Liver (tissue), 9 donors: ENCODE data around the gene DDX39B. TPM values are rescaled to one million over a fixed set of nuclear protein-coding genes. Genes with fewer than 3 reads are reported as not detected.
A peak's percentile ranks its signal among the peaks of the same experiment; 100 is the strongest.
"Not testable (repeated sequence)": the region's sequence is repeated elsewhere in the genome, so short reads cannot be mapped to it uniquely, and the experiment has no call there.

Experiments
- DNase-seq: peaks from one replicate; pipeline ENCODE4 v3.0.0-alpha.2; 2017; ENCODE audit warnings: low spot score
- H3K27ac ChIP-seq, 2 donors: one replicate each; pipeline ENCODE4 v1.7.0; 2013; ENCODE audit warnings: inconsistent platforms in 2 of 2, low read length in 2 of 2, control low read depth in 1 of 2, low read depth in 1 of 2, mild to moderate bottlenecking in 1 of 2
- H3K27me3 ChIP-seq, 4 donors: one replicate each; pipeline versions ENCODE4 v1.6.1 to v1.7.0; 2013; ENCODE audit warnings: low read length in 3 of 4, inconsistent platforms in 1 of 4, mild to moderate bottlenecking in 1 of 4, moderate library complexity in 1 of 4; ENCODE audit not compliant: control insufficient read depth in 4 of 4, insufficient read depth in 4 of 4
- H3K36me3 ChIP-seq, 4 donors: one replicate each; pipeline versions ENCODE4 v1.6.1 to v1.7.0; 2013; ENCODE audit warnings: low read length in 3 of 4, mild to moderate bottlenecking in 3 of 4, low read depth in 1 of 4, moderate library complexity in 1 of 4; ENCODE audit not compliant: control insufficient read depth in 4 of 4, insufficient read depth in 3 of 4
- H3K4me1 ChIP-seq, 4 donors: one replicate each; pipeline versions ENCODE4 v1.6.1 to v1.7.0; 2013; ENCODE audit warnings: low read length in 3 of 4, mild to moderate bottlenecking in 3 of 4, moderate library complexity in 1 of 4; ENCODE audit not compliant: control insufficient read depth in 4 of 4, insufficient read depth in 4 of 4
- H3K4me3 ChIP-seq, 3 donors: one replicate each; pipeline versions ENCODE4 v1.6.1 to v1.7.0; 2013; ENCODE audit warnings: low read length in 3 of 3, control low read depth in 1 of 3, low read depth in 1 of 3, mild to moderate bottlenecking in 1 of 3
- H3K9ac ChIP-seq, 2 donors: one replicate each; pipeline ENCODE4 v1.7.0; 2013; ENCODE audit warnings: low read length in 2 of 2, mild to moderate bottlenecking in 2 of 2, moderate library complexity in 2 of 2, control low read depth in 1 of 2, low read depth in 1 of 2
- H3K9me3 ChIP-seq, 4 donors: one replicate each; pipeline versions ENCODE4 v1.6.1 to v1.7.0; 2013; ENCODE audit warnings: low read length in 3 of 4; ENCODE audit not compliant: control insufficient read depth in 4 of 4
- ATF3 ChIP-seq: IDR thresholded peaks from 2 replicates; pipeline ENCODE4 v1.6.1; 2016; ENCODE audit warnings: antibody characterized with exemption
- EGR1 ChIP-seq, 2 donors: IDR thresholded peaks; 2 replicates each; pipeline ENCODE4 v1.6.1; 2016 to 2018; ENCODE audit warnings: antibody characterized with exemption in 2 of 2, low read depth in 2 of 2
- FOXA1 ChIP-seq: IDR thresholded peaks from 2 replicates; pipeline ENCODE4 v1.6.1; 2016; ENCODE audit warnings: antibody characterized with exemption
- FOXA2 ChIP-seq: IDR thresholded peaks from 2 replicates; pipeline ENCODE4 v1.6.1; 2016; ENCODE audit warnings: antibody characterized with exemption
- GABPA ChIP-seq, 2 donors: IDR thresholded peaks in 1 of 2; conservative IDR thresholded peaks in 1 of 2; 2 replicates each; pipeline ENCODE4 v1.6.1; 2016; ENCODE audit warnings: antibody characterized with exemption in 2 of 2, mild to moderate bottlenecking in 1 of 2, moderate library complexity in 1 of 2
- HNF4A ChIP-seq, 2 donors: conservative IDR thresholded peaks; 2 replicates each; pipeline ENCODE4 v1.6.1; 2016; ENCODE audit warnings: antibody characterized with exemption in 2 of 2, mild to moderate bottlenecking in 2 of 2
- HNF4G ChIP-seq: IDR thresholded peaks from 2 replicates; pipeline ENCODE4 v1.6.1; 2016; ENCODE audit warnings: antibody characterized with exemption
- JUND ChIP-seq, 2 donors: IDR thresholded peaks; 2 replicates each; pipeline ENCODE4 v1.6.1; 2016; ENCODE audit warnings: antibody characterized with exemption in 2 of 2
- NR2F2 ChIP-seq: IDR thresholded peaks from 2 replicates; pipeline ENCODE4 v1.6.1; 2016; ENCODE audit warnings: antibody characterized with exemption
- RAD21 ChIP-seq, 2 donors: IDR thresholded peaks; 2 replicates each; pipeline ENCODE4 v1.6.1; 2016; ENCODE audit warnings: antibody characterized with exemption in 2 of 2, mild to moderate bottlenecking in 2 of 2
- REST ChIP-seq: IDR thresholded peaks from 2 replicates; pipeline ENCODE4 v1.6.1; 2016; ENCODE audit warnings: antibody characterized with exemption, mild to moderate bottlenecking
- RXRA ChIP-seq, 2 donors: IDR thresholded peaks; 2 replicates each; pipeline ENCODE4 v1.6.1; 2017 to 2018; ENCODE audit warnings: antibody characterized with exemption in 2 of 2, mild to moderate bottlenecking in 1 of 2
- SP1 ChIP-seq: IDR thresholded peaks from 2 replicates; pipeline ENCODE4 v1.6.1; 2018; ENCODE audit warnings: antibody characterized with exemption, mild to moderate bottlenecking
- TAF1 ChIP-seq: conservative IDR thresholded peaks from 2 replicates; pipeline ENCODE4 v1.6.1; 2016; ENCODE audit warnings: antibody characterized with exemption, mild to moderate bottlenecking
- YY1 ChIP-seq: IDR thresholded peaks from 2 replicates; pipeline ENCODE4 v1.6.1; 2016; ENCODE audit warnings: antibody characterized with exemption, mild to moderate bottlenecking
- ZBTB33 ChIP-seq: IDR thresholded peaks from 2 replicates; pipeline ENCODE4 v1.6.1; 2016; ENCODE audit warnings: antibody characterized with exemption
- WGBS: extraction: QIAGEN DNeasy Blood & Tissue Kit; methylation state at CpG from one replicate; pipeline ENCODE4 v1.1.7; 2013; 5-methylcytosine and 5-hydroxymethylcytosine counted together
- polyA plus RNA-seq, 2 donors: library from polyadenylated mRNA; stranded (reverse) in 1 of 2; unstranded in 1 of 2; fragments of 200-250 nt in 1 of 2; fragments of >200 nt in 1 of 2; fragmentation: Nextera tagmentation in 1 of 2; extraction: Ambion mirVana in 1 of 2; gene quantifications; one replicate each; pipeline versions ENCODE4 v1.2.1 to v1.2.3, GENCODE V29; 2013 to 2015
- total RNA-seq, 2 donors: library from RNA; depleted of rRNA; stranded (reverse); fragments of >200 nt; gene quantifications; one replicate each; pipeline ENCODE4 v1.2.3, GENCODE V29; 2014
- TF ChIP-seq, protein P1 (sequence below): IDR thresholded peaks from 2 replicates; pipeline ENCODE4 v1.6.1; 2016; ENCODE audit warnings: antibody characterized with exemption
- TF ChIP-seq, protein P2 (sequence below): fragments of 150-350 bp; IDR thresholded peaks from 2 replicates; pipeline ENCODE4 v1.5.1; 2017; ENCODE audit warnings: improper control_type of control experiment, low read depth, low read length; ENCODE audit not compliant: missing input control
- donor health status: healthy.
- donor health status: healthy.
- donor health status: healthy.
- donor health status: healthy.
- donor health status: healthy.

Gene DDX39B
- total and polyA plus RNA-seq, 4 donors = 75.0 to 254 (median 135) TPM

GRCh38 chr6:31497531-31498476 lies 44.0 kb downstream of the DDX39B start, which contains the start of gene MICB:
TSS of gene MICB (plus strand) at chr6:31498145. CDS start at chr6:31498194, 49 bp downstream.
- peak within 1 kb of the TSS; percentile 42 to 63 for H3K27ac ChIP-seq
- H3K9me3 ChIP-seq = no peaks in the 10 kb centered on the region
- no peak within 1 kb of the TSS for H3K9ac ChIP-seq
- DNase-seq = peak; percentile 71
- no peak for TF ChIP-seq FOXA1
- TF ChIP-seq YY1 = no peak
- TF ChIP-seq SP1 = peak; percentile 13
- TF ChIP-seq, protein P1, sequence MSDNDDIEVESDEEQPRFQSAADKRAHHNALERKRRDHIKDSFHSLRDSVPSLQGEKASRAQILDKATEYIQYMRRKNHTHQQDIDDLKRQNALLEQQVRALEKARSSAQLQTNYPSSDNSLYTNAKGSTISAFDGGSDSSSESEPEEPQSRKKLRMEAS = peak; percentile 14
- no peaks in the 10 kb centered on the region for H3K27me3 ChIP-seq
- H3K4me3 ChIP-seq = peak within 1 kb of the TSS; percentile 51 to 62 (median 53)
- WGBS = 3% methylated on average over 64 of the region's 64 CpGs
- peaks cover 4 to 21% (median 7%) of the 10 kb centered on the region in 4 donors for H3K4me1 ChIP-seq
- H3K36me3 ChIP-seq = no peaks in the 10 kb centered on the region

DNA sequence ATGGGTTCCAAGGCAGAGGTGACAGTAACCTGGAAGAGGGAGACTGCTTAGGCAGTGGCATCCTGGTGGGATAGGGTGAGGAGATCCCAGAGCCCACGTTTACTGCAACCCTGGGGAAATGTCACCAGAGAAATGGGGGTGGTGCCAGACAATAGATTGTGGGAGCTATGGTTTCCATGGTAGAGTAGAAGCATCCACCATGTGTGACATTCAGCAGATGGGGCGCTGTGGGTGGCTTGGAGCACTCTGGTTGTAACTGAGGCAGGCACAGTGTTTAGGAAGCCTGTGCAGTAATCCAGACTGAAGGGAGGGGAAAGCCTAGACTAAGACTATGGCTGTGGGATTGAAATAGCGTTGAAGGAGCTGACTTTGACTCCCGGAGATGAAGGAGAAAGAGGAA lies 45.0 kb downstream of the DDX39B start:
- H3K9me3 ChIP-seq, H3K27me3 ChIP-seq, H3K9ac ChIP-seq, H3K36me3 ChIP-seq, H3K4me3 ChIP-seq, DNase-seq, H3K27ac ChIP-seq: not testable (repeated sequence)
- 54% methylated on average over 4 of the region's 4 CpGs for WGBS
- peaks cover 4 to 21% (median 7%) of the 10 kb centered on the region in 4 donors for H3K4me1 ChIP-seq

DNA sequence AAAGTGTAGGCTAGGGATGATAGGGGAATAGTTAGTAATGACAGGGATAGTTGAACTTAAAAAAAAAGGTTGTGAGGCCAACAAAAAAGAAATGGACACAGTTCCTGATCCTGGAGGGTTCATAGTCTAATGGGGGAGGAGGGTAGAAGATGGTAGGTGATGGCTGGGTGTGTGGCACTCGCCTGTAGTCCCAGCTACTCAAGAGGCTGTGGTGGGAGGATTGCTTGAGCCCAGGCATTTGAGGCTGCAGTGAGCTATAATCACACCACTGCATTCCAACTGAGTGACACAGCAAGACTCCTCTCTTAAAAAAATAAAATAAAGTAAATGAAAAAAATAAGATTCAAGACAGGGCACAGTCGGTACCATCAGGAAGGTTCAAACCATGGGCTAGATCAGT lies 46.2 kb downstream of the DDX39B start:
- Histone ChIP-seq H3K9ac (no peak overlapping the region), H3K4me3 (no peak overlapping the region), H3K27me3 (no peaks in the 10 kb centered on the region), H3K4me1 (peaks cover 4 to 21% (median 7%) of the 10 kb centered on the region in 4 donors), H3K9me3 (no peaks in the 10 kb centered on the region), H3K27ac (no peak overlapping the region), H3K36me3 (no peaks in the 10 kb centered on the region)
- no peak for DNase-seq
- TF ChIP-seq EGR1 (IDR thresholded peaks at IDR 0.05; ENCODE audit: low read depth in 2 of 2) = no peak
- no peak for TF ChIP-seq FOXA1
- TF ChIP-seq, protein P1 = no peak
- TF ChIP-seq NR2F2 = no peak
- no peak for TF ChIP-seq YY1
- TF ChIP-seq, protein P2, sequence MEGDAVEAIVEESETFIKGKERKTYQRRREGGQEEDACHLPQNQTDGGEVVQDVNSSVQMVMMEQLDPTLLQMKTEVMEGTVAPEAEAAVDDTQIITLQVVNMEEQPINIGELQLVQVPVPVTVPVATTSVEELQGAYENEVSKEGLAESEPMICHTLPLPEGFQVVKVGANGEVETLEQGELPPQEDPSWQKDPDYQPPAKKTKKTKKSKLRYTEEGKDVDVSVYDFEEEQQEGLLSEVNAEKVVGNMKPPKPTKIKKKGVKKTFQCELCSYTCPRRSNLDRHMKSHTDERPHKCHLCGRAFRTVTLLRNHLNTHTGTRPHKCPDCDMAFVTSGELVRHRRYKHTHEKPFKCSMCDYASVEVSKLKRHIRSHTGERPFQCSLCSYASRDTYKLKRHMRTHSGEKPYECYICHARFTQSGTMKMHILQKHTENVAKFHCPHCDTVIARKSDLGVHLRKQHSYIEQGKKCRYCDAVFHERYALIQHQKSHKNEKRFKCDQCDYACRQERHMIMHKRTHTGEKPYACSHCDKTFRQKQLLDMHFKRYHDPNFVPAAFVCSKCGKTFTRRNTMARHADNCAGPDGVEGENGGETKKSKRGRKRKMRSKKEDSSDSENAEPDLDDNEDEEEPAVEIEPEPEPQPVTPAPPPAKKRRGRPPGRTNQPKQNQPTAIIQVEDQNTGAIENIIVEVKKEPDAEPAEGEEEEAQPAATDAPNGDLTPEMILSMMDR = no peak
- TF ChIP-seq TAF1 = no peak
- no peak for TF ChIP-seq ATF3
- TF ChIP-seq SP1 = no peak
- TF ChIP-seq JUND (IDR thresholded peaks at IDR 0.05) = no peak
- no peak for TF ChIP-seq HNF4A (conservative IDR thresholded peaks at IDR 0.05)
- no peak for TF ChIP-seq GABPA (IDR thresholded peaks at IDR 0.05 in 1 of 2, conservative IDR thresholded peaks at IDR 0.05 in 1 of 2)
- no peak for TF ChIP-seq HNF4G
- no peak for TF ChIP-seq RAD21 (IDR thresholded peaks at IDR 0.05)
- TF ChIP-seq RXRA (IDR thresholded peaks at IDR 0.05) = no peak
- TF ChIP-seq ZBTB33 = no peak
- TF ChIP-seq FOXA2 = no peak
- no peak for TF ChIP-seq REST
- WGBS = 78% methylated on average over 2 of the region's 2 CpGs
